ENCODE results near the gene PHF2.

- TF ChIP-seq, protein P1, sequence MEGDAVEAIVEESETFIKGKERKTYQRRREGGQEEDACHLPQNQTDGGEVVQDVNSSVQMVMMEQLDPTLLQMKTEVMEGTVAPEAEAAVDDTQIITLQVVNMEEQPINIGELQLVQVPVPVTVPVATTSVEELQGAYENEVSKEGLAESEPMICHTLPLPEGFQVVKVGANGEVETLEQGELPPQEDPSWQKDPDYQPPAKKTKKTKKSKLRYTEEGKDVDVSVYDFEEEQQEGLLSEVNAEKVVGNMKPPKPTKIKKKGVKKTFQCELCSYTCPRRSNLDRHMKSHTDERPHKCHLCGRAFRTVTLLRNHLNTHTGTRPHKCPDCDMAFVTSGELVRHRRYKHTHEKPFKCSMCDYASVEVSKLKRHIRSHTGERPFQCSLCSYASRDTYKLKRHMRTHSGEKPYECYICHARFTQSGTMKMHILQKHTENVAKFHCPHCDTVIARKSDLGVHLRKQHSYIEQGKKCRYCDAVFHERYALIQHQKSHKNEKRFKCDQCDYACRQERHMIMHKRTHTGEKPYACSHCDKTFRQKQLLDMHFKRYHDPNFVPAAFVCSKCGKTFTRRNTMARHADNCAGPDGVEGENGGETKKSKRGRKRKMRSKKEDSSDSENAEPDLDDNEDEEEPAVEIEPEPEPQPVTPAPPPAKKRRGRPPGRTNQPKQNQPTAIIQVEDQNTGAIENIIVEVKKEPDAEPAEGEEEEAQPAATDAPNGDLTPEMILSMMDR (conservative IDR thresholded peaks at IDR 0.05; ENCODE audit: low read length), result no peak
- TF ChIP-seq EZH2phosphoT487 (IDR thresholded peaks at IDR 0.05; ENCODE audit: borderline replicate concordance), result no peak
Measured at GRCh38 chr9:93724852-93725251, 148.5 kb downstream of the PHF2 start.
